ENCODE data around the gene OPCML.

DNA sequence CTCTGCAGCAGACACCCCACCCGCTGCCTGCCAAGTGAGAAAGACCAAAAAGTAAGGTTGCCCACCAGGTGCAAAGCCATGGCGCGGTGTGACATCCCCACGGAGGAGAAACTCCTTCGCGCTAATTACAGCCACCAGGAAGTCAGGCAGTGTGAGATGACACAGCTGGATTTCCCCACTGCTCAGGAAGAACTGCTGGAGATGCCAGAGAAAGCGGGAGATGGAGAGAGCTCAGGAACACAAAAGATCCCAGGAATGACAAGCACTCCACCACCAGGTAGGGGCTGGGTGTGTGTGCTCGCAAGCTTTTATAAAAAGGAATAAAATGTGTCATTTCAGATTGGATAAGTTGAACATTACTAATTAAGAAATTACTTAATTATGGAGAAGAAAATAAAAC lies 292.7 kb downstream of the OPCML start:
- TF ChIP-seq, protein P1, sequence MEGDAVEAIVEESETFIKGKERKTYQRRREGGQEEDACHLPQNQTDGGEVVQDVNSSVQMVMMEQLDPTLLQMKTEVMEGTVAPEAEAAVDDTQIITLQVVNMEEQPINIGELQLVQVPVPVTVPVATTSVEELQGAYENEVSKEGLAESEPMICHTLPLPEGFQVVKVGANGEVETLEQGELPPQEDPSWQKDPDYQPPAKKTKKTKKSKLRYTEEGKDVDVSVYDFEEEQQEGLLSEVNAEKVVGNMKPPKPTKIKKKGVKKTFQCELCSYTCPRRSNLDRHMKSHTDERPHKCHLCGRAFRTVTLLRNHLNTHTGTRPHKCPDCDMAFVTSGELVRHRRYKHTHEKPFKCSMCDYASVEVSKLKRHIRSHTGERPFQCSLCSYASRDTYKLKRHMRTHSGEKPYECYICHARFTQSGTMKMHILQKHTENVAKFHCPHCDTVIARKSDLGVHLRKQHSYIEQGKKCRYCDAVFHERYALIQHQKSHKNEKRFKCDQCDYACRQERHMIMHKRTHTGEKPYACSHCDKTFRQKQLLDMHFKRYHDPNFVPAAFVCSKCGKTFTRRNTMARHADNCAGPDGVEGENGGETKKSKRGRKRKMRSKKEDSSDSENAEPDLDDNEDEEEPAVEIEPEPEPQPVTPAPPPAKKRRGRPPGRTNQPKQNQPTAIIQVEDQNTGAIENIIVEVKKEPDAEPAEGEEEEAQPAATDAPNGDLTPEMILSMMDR (conservative IDR thresholded peaks at IDR 0.05; ENCODE audit: low read depth in 2 of 2) = 0 out of 4 replicates have a peak, but pooled peaks of 1 of the 2 experiments have one; percentile 9
- TF ChIP-seq, protein P2, sequence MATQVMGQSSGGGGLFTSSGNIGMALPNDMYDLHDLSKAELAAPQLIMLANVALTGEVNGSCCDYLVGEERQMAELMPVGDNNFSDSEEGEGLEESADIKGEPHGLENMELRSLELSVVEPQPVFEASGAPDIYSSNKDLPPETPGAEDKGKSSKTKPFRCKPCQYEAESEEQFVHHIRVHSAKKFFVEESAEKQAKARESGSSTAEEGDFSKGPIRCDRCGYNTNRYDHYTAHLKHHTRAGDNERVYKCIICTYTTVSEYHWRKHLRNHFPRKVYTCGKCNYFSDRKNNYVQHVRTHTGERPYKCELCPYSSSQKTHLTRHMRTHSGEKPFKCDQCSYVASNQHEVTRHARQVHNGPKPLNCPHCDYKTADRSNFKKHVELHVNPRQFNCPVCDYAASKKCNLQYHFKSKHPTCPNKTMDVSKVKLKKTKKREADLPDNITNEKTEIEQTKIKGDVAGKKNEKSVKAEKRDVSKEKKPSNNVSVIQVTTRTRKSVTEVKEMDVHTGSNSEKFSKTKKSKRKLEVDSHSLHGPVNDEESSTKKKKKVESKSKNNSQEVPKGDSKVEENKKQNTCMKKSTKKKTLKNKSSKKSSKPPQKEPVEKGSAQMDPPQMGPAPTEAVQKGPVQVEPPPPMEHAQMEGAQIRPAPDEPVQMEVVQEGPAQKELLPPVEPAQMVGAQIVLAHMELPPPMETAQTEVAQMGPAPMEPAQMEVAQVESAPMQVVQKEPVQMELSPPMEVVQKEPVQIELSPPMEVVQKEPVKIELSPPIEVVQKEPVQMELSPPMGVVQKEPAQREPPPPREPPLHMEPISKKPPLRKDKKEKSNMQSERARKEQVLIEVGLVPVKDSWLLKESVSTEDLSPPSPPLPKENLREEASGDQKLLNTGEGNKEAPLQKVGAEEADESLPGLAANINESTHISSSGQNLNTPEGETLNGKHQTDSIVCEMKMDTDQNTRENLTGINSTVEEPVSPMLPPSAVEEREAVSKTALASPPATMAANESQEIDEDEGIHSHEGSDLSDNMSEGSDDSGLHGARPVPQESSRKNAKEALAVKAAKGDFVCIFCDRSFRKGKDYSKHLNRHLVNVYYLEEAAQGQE (IDR thresholded peaks at IDR 0.05; ENCODE audit: unreplicated experiment) = no peak
- no peak for TF ChIP-seq EZH2phosphoT487 (IDR thresholded peaks at IDR 0.05; ENCODE audit: unreplicated experiment)
- TF ChIP-seq POLR2AphosphoS5 (IDR thresholded peaks at IDR 0.05; ENCODE audit: low read depth) = no peak
- no peak for TF ChIP-seq NANOG (IDR thresholded peaks at IDR 0.05; ENCODE audit: borderline replicate concordance)
- no peak for TF ChIP-seq ZNF114 (CRISPR knock-in tag; IDR thresholded peaks at IDR 0.05)
- TF ChIP-seq STAT1 (IDR thresholded peaks at IDR 0.05; ENCODE audit: unreplicated experiment) = no peak
- TF ChIP-seq EZH2 (IDR thresholded peaks at IDR 0.05; ENCODE audit: low read depth, unreplicated experiment) = no peak

Data from GM23338 (cell line).